HTR-8/SVneo (cell line): Measurements from ENCODE around the gene ETNK1.
"Not testable (repeated sequence)": the region's sequence is repeated elsewhere in the genome, so short reads cannot be mapped to it uniquely, and the experiment has no call there.

Experiments used
- DNase-seq: peaks from one replicate; pipeline ENCODE4 v3.0.0; 2011; ENCODE audit warnings: low spot score, mixed read lengths; ENCODE audit not compliant: insufficient read length
- FAIRE-seq: peaks from 2 replicates; lab custom pipeline; 2011; peaks lifted over from hg19 to GRCh38; lab: Jason Lieb, UNC

ETNK1 gene, protein sequence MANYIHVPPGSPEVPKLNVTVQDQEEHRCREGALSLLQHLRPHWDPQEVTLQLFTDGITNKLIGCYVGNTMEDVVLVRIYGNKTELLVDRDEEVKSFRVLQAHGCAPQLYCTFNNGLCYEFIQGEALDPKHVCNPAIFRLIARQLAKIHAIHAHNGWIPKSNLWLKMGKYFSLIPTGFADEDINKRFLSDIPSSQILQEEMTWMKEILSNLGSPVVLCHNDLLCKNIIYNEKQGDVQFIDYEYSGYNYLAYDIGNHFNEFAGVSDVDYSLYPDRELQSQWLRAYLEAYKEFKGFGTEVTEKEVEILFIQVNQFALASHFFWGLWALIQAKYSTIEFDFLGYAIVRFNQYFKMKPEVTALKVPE

DNA sequence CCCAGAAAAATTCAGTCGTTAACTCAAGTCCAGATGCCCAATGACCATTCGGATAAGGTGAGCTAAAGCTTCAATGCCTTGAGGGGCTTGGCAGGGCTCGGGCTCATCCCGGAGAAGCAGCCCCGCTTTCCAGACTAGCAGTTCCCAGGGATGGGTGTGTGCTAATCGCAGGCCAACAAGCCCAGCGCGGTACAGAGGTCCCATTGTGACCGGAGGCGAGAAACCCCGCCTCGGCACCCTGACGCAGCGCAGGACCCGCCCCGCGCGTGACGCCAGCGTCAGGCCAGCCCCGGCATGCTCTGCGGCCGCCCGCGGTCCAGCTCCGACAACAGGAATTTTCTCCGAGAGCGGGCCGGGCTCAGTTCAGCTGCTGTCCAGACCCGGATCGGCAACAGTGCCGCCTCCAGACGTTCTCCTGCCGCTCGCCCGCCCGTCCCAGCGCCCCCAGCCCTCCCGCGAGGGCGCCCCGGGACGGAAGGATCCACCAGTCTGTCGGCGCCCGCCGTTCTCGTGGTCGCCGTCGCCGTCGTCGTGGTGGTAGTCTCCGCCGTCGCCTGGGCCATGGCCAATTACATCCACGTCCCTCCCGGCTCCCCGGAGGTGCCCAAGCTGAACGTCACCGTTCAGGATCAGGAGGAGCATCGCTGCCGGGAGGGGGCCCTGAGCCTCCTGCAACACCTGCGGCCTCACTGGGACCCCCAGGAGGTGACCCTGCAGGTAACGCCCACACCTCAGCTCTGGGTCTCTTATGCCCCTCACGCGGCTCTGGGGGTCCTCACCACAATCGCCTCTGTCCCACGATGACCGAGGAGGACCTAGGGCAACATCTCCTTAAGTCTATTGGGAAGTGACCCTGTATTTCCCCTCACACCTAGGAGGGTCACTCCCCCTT lies at the start of gene ETNK1:
Gene ETNK1 (plus strand): TSS at position 302 of the 892 bp plus-strand sequence. CDS start 260 bp downstream, at position 562.
- peak; percentile 97 for DNase-seq
- peak; percentile 99 for FAIRE-seq

DNA sequence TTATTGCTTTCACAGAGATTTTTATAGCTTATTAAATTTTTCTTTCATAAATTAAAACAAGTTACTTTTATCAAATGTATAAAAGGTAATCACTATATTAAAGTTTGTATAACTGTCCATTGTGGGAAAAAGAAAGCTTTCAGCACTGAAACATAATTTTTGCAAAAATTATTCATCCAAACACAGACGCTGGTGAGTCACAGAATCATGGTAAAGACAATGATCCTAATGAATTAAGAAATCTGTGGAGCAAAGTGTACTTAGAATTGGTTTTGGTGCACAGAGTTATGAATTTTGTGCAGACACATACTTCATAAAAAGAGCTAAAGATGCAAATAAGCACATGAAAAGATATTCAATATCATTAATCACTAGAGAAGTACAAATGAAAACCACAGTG lies 48.9 kb upstream of the ETNK1 start:
- FAIRE-seq (no peak), DNase-seq (no peak)

DNA sequence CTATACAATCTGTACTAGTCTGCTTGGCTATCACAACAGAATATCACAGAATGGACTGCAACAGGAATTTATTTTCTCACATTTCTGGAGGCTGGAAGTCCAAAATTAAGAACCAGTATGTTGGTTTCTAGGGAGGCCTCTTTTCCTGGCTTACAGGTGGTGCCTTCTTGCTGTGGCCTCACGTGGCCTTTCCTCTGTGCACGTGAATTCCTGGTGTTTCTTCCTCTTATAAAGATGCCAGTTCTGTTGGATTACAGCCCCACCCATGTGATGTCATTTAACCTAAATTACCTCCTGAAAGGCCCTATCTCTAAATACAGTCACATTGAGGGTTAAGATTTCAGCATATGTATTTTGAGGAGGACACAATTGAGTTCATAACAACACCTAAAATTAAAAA lies 48.5 kb upstream of the ETNK1 start:
- DNase-seq (no peak), FAIRE-seq (peak; percentile 76)

DNA sequence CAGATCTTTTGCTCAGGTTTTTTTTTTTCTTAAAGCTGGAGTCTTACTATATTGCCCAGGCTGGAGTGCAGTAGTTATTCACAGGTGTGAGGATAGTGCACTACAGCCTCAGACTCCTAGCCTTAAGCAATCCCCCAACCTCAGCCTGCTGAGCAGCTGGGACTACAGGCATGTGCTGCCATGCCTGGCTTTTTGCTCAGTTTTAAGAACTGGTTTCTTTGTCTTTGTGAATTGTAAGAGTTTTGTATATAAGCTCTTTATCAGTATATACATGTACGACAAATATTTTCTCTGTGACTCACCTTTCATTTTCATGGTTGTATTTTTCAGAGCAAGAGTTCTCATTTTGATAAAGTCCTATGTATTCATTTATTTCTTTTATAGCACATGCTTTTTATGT lies 47.3 kb upstream of the ETNK1 start:
- FAIRE-seq (no peak), DNase-seq (no peak)

DNA sequence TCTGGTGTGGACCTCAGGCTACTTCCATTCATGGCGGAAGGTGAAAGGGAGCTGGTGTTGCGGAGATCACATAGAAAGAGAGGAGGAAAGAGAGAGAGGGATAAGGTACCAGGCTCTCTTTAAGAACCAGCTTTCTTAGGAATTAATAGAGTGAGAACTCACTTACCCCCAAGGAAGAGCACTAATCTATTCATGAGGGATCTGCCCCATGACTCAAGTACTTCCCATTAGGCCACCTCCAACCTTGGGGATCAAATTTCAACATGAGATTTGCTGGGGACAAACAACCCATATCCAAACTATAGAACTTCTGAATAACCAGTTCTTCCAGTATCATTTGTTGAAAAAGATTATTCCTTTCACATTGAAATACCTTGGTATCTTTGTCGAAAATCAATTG lies 46.6 kb upstream of the ETNK1 start:
- no peak for DNase-seq
- peak; percentile 58 for FAIRE-seq

DNA sequence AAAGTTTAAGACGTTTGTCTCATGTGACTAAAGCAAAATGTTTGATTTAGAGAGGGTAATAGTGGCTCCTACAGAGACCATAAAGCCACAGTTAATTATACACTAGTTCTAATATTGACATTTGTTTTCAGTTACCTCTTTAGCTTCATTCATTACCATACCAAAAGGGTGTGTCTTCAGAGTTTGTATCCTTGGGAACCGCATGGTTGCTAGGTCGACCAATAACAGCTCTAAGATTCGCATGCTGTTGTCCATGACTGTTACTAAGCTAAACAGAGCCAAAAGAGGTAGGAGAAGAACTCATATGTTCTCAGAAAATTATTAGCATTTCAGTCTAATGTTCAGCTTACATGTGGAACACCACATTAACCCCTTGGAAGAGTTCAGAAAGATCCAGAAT lies 36.2 kb upstream of the ETNK1 start:
- FAIRE-seq, result no peak
- no peak for DNase-seq

DNA sequence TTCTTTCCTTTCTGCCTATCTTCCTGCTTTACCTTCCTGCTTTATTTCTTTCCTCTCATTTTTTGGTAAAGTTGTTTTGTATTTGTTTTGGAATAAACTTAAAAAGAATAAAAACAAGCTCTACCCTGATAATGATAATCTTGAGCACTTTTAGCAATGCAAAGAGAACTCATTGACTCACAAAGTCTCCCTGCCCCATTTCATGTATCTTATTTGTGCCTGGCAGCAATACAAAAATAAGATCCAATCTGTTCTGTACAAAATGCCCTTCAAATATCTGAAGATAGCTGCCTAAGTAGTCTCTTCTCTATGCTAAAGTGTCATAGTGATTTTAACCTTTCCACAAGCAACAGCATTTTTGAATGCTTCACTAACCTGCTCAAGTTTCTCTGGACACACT lies 31.1 kb upstream of the ETNK1 start:
- no peak for DNase-seq
- no peak for FAIRE-seq

DNA sequence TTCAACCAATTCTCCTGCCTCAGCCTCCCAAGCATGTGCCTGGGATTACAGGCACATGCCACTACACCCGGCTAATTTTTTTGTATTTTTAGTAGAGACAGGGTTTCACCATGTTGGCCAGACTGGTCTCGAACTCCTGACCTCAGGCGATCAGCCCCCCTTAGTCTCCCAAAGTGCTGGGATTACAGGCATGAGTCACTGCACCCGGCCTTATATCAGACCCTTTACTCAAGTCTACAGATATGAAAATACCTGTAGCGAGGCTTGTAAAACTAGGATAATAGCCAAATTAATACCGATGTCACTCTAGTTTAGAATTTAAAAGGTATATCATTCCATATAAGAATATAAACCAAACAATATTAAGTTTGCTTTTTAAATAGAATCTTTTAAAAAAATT lies 27.4 kb upstream of the ETNK1 start:
- not testable (repeated sequence) for FAIRE-seq, DNase-seq

DNA sequence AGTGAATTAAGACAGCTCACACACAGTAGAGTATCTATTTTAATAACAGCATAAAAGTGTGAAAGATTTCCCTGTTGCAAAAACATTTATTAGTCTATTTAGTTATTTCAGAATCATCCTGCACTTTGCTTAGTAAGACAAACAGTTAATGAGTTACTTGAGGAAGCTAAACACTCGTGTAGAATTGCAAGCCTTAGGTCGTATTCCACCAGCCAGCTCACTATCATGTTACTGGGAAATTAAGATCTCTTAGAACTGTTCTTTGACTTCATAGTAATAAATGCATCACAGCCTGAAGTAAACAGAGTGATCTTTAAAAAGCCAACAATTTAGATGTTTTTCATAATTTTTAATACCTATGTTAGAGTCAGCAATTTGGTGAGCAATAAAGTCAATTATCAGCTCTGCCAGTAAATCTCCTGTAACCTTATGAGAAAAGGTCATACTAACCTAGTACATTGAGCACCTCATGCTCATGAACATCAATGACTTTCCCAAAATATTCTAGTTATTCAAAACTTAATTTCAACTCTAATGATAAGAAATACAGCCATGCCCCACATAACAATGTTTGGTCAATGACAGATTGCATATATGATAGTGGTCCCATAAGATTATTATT lies 26.7 kb upstream of the ETNK1 start:
- no peak for DNase-seq
- peak; percentile 69 for FAIRE-seq

DNA sequence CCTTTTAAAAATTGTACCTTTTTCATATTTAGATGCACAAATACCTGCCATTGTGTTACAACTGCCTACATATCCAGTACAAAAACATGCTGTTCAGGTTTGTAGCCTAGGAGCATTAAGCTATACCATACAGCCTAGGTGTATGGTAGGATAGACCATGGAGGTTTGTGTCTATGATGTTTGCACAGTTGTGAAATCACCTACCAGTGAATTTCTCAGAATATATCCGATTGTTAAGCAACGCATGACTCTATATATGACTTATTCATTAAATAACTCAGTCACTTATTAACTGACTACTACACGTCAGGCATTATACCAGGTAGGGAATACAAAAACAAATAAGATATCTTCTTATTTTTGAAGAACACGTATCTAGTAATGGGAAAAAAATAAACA lies 26.2 kb upstream of the ETNK1 start:
- DNase-seq, result no peak
- FAIRE-seq, result peak; percentile 65

DNA sequence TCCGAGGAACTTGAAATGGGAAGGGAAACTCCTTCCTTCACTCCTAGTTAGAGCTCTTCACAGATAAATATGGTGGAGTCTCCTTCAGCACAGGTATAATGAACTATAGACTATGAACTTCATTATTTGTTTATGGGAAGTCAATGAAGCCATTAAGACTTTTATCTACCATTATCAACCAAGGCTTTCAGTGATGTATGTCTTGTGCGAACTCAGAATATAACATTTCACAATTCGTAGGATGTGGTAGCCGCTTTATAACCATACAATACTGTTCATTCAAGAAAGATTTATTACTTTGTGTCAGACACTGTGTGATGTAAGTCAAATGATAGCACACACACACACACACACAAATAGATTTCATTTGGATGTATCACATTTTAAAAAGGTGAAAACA lies 24.8 kb upstream of the ETNK1 start:
- FAIRE-seq, result no peak

DNA sequence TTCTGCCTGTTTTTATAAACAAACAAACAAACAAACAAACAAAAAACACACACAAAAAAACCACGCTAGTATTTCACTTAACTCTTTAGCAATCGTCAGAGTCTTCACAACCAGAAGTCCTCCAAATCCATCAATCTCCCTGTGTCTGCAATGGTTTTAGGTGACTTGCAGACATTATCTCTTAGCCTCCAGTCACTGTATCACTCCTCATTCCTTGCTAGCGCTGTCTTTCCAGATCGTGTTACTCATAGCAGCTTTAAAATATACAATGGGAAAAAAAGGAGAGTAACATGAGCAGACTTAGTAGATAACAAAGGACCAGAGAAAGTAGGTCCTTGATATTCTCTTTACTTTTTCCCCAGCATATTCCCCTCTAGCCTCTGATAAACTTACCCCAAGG lies 15.5 kb upstream of the ETNK1 start:
- DNase-seq, result no peak
- peak; percentile 84 for FAIRE-seq

More for the DNA sequence above, 24.8 kb upstream of the ETNK1 start:
- DNase-seq, result no peak

DNA sequence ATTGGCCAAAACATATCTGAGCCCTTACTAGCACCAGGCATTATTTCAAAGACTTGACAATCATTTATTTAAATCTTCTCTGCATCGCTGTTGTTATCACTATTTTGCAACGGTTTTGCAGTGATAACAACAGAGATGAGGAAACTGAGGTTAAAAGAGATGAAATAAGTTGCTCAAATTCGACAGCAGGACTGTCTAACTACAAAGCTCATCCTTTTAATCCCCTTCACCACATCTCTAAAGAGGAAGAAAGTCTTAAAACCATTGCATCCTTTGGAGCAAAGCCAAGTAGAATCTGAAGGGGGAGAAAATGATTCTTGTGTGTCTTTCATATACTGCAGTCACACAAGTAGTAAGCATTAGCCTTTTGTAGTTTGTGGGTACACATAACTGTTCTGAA lies 14.8 kb upstream of the ETNK1 start:
- DNase-seq, result no peak
- peak; percentile 80 for FAIRE-seq

DNA sequence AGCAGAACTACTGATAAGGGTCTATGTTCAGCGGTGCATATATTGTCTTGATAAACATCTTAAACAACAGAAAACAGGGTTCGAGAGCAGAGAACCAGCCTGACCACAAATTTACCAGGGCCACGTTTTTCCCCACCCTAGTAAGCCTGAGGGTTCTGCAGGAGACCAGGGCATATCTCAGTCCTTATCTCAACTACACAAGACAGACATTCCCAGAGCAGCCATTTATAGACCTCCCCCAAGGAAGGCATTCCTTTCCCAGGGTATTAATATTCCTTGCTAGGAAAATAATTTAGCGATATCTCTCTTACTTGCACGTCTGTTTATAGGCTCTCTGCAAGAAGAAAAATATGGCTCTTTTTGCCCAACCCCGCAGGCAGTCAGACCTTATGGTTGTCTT lies 12.1 kb upstream of the ETNK1 start:
- FAIRE-seq, DNase-seq: not testable (repeated sequence)

DNA sequence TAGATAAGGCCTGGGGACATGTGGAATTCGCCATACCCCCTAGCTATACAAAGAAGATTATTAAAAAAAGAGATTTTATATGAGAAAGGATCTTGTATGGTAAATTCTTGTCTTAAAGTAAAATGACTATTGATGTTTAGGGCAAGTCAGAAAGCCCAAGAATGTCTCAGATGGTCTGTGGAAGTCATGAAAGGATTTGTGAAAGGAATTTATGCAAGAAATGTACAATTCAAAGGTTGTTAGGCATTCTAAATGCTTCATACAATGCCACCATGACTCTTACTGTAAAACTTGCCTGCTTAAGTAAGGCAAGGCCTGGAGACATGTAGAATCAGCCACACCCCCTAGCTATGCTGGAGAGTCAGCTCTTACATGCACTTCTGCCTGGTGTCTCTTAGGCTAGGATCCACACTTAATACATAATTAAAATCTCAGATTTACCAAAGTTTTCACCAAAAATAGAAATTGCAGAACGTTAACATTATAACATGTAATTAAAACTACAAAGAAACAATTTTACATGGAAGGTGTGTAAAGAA lies 8.9 kb upstream of the ETNK1 start:
- no peak for FAIRE-seq

DNA sequence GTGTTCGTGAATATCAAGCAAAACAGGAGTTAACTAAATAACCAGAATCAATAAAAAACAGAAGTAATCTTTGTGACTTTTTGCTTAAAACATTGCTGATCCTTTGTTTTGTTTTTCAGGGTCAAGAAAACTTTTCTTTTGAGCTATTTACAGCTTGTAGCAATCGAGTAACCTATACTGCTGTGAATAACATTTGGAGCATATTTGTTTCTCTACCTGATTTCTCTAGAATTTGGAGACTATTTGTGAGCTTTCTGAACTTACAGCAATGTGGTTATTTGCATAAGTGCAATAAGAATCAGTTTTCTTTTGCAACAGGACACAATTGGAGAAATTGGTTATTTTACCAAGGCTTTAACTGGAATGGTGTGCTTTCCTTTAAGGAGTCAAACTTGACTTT lies 7.3 kb upstream of the ETNK1 start:
- FAIRE-seq, result no peak
- no peak for DNase-seq

More for the DNA sequence above, 8.9 kb upstream of the ETNK1 start:
- DNase-seq, result no peak

DNA sequence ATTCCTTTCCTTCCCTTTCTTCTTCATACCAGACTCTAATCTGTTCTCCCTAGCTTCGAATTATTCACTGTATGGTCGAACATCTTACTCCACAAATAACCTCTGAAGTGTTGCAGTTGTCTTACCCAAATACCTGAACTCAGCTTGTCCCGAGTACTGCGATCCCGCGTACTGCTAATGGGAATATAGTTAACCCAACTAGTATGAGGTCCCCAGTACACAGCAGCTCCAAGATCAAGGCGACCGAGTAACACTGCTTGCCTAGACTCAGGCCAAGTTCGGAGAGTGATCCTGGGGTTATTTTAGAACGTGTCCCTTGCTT lies 462 bp upstream of the ETNK1 start:
- no peak for DNase-seq
- FAIRE-seq, result no peak

DNA sequence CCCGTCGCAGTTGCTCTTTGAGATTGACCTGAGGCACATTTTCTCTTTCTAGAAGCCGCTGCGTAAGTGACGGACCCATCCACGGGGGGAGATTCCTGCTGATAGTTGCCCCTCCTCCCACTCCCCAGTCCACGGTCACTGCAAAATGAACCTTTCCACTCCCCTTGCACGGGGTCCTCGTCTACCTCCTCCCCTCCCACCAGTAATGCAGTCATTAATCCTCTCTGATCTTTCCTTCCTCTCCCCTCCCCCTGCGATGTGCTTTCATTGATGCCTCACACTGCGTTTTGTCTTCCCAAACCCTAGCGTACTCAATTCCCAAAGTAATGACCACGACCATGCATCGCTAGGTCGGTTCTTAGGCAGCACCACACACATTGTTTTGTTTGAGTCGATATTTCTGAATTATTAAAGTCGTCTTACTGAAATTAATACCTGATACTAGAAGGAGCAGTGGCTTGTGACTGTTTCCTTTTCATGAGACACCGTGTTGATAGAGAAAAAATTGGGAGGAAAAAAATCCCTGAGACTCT lies 857 bp downstream of the ETNK1 start:
- DNase-seq, result peak; percentile 43
- FAIRE-seq, result no peak

DNA sequence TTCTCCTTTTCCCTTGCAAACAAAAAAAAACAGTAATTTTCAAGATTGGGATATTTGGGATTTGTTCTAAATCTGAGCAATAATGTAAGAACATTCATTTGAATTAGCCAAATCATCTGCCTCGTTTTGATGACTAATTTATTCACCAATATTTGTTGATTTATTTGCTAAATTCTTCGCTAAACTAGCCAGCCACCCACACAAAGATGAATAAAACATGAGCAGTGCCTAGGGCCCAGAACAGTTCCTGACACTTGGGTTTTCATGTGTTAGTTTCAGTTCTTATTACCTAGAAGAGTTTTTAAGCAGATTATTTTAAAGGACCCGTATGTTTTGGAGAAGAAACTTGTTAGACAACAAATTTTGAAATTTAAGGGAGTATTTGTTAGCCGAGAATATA lies 1.4 kb downstream of the ETNK1 start:
- DNase-seq, result no peak

DNA sequence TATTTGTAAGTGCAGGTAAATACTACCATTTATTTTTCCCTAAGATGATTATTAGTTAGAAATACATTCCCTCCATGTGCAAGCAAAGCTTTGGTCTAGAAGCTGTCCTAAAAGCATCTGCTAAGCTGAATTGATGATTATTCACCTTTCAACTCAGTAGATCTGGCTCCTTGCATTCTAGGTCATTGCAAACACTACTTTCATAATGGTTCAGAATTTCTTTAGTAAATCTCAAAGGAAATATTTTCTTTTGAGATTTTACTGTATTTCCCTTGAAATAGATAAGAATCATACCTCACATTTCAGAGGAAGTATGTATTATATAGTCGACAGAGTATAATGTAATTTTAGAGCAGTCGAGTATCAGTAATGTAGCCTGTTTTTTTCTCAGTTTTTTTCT lies 2.4 kb downstream of the ETNK1 start:
- DNase-seq, result no peak
- no peak for FAIRE-seq

More for the DNA sequence above, 1.4 kb downstream of the ETNK1 start:
- no peak for FAIRE-seq
